Astrocyte of the spinal cord (primary cell): ENCODE data around the gene MPHOSPH6.
A peak's percentile ranks its signal among the peaks of the same experiment; 100 is the strongest.
"Not testable (repeated sequence)": the region's sequence is repeated elsewhere in the genome, so short reads cannot be mapped to it uniquely, and the experiment has no call there.

Experiments used
- DNase-seq: peaks from one replicate; pipeline ENCODE4 v3.0.0; 2011; ENCODE audit warnings: low read depth, low spot score
- H3K4me3 ChIP-seq: 2 replicates; pipeline ENCODE4 v1.5.1; 2011; ENCODE audit warnings: low read depth, mild to moderate bottlenecking, low read length, moderate library complexity
- in situ Hi-C: cut with HindIII; loops from 2 replicates; pipeline ENCODE4 v1.10.0; 2017; ENCODE audit warnings: low sequenced_read_pairs
- TF ChIP-seq, protein P1 (sequence below): IDR thresholded peaks from 2 replicates; pipeline ENCODE4 v1.5.1; 2012; ENCODE audit warnings: low read depth, mild to moderate bottlenecking, low read length, inconsistent platforms

MPHOSPH6 gene, protein sequence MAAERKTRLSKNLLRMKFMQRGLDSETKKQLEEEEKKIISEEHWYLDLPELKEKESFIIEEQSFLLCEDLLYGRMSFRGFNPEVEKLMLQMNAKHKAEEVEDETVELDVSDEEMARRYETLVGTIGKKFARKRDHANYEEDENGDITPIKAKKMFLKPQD

DNA sequence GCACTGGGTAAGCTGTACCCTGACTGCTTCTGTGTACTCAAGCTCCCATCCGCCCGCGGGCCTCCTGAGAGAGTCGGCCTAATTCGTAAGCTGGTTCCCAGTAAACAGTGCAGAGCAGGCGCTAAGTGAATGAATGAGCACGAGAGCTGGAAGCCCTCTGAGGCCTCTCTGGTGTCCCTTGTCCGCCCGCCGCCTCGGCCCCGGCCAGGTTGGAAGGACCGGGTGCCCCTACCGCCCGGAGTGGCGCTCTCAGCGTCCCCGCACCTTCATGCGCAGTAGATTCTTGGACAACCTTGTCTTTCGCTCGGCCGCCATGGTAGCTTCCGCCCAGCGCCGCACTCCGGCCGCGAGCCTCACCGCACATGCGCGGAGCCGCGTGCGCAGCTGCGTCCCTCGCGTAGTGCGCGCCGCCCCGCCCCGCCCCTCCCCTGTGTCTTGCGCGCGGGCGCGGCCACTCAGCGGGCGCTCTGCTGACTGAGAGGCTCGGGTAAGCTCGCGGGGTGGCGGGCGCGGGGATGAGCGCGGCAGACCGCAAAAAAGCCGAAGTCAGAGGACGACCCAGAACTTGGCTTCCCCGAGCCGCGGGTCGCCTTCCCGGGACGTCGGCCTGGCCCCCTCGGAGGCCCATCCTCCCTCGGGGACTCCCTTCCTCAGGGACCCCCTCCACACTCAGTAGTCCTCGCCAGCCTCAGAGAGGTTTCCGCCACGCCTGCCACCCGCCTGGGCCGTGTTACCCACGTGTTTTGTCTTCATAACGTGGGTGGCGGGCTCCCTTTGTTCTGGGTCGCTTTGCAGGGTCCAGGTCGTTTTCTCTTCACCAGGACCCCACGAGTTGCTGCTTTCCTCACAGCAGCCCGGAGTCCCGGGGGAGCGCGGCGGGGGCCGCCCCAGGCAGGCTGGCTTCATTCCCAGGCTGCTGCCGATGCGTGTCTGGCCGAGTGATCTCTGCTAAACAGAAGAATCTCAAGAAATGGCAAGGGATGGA lies at the start of gene MPHOSPH6:
TSS of gene MPHOSPH6 (minus strand) at position 364 of the 985 bp plus-strand sequence. CDS start at position 315, 49 bp downstream.
- H3K4me3 ChIP-seq, result peak within 1 kb of the TSS; percentile 73
- TF ChIP-seq, protein P1, sequence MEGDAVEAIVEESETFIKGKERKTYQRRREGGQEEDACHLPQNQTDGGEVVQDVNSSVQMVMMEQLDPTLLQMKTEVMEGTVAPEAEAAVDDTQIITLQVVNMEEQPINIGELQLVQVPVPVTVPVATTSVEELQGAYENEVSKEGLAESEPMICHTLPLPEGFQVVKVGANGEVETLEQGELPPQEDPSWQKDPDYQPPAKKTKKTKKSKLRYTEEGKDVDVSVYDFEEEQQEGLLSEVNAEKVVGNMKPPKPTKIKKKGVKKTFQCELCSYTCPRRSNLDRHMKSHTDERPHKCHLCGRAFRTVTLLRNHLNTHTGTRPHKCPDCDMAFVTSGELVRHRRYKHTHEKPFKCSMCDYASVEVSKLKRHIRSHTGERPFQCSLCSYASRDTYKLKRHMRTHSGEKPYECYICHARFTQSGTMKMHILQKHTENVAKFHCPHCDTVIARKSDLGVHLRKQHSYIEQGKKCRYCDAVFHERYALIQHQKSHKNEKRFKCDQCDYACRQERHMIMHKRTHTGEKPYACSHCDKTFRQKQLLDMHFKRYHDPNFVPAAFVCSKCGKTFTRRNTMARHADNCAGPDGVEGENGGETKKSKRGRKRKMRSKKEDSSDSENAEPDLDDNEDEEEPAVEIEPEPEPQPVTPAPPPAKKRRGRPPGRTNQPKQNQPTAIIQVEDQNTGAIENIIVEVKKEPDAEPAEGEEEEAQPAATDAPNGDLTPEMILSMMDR, result no peak
- peak; percentile 93 for DNase-seq
- in situ Hi-C loops, result no loop called here

DNA sequence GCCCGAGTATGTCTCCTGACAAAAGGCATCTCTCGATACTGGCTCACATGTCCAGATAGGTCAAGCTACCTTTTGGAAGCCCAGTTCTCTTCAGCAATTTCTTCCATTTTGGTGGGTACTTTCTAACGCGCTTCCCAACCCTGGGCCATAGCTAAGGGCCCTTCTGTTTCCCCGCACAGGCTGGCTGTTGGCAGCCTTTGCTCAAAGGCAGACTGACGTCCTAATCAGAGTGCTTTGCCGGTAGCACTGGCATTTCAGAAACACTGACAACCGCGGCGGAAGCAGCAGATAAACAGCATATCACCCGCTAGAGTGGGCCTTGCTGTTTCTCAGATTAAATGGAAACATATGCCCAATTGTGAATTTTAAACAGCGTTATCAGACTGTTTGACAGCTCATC lies 49.3 kb upstream of the MPHOSPH6 start:
- DNase-seq, result no peak
- H3K4me3 ChIP-seq, result no peak overlapping the region
- in situ Hi-C loops, result no loop called here
- TF ChIP-seq, protein P1, result no peak

DNA sequence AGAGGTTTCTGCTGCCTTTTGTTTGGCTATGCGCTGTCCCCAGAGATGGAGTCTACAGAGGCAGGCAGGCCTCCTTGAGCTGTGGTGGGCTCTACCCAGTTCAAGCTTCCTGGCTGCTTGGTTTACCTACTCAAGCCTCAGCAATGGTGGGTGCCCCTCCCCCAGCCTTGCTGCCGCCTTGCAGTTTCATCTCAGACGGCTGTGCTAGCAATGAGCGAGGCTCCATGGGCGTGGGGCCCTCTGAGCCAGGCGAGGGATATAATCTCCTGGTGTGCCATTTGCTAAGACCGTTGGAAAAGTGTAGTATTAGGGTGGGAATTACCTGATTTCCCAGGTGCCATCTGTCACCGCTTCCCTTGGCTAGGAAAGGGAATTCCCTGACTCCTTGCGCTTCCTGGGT lies 39.3 kb upstream of the MPHOSPH6 start:
- H3K4me3 ChIP-seq, DNase-seq, in situ Hi-C loops: not testable (repeated sequence)

DNA sequence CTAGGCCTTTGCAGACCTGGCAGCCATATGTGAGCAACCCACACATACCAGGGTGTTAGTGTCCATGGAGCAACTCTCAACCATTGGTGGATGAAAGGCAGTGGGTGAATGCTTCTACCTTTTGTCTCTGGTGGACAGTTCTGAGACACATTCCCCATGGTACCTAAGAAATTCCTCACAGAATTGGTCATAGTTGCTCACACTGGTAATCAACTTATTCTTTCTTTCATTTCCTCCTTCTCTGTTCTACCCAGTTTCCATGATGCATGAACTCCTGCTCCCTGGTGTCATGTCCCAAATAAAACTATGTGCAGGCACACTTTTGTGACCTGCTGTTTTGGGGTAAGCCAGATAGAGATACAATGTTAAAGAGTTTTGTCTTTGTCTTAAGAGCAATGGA lies 33.2 kb upstream of the MPHOSPH6 start:
- TF ChIP-seq, protein P1, result no peak
- in situ Hi-C loops, result no loop called here
- no peak overlapping the region for H3K4me3 ChIP-seq
- DNase-seq, result no peak

DNA sequence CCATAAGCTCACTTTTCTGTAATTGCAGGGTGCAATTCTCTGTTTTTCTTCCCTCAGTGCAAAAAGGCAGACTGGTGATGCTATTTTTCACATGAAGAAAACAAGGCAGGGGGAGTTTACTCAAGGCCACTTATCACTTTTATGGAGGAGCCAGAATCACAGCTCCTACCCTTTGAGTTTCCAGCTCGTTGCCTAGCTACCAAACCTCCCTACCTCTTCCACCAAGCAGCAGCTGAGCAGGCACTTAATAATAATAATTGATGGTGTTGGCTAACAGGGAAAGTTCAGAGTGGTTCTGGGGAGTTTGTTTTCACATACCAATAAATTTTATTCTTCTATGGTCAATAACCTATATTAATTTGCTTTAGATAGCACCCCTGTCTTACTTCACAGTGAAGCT lies 31.9 kb upstream of the MPHOSPH6 start:
- no peak for DNase-seq
- TF ChIP-seq, protein P1, result no peak
- in situ Hi-C loops, result no loop called here
- no peak overlapping the region for H3K4me3 ChIP-seq

DNA sequence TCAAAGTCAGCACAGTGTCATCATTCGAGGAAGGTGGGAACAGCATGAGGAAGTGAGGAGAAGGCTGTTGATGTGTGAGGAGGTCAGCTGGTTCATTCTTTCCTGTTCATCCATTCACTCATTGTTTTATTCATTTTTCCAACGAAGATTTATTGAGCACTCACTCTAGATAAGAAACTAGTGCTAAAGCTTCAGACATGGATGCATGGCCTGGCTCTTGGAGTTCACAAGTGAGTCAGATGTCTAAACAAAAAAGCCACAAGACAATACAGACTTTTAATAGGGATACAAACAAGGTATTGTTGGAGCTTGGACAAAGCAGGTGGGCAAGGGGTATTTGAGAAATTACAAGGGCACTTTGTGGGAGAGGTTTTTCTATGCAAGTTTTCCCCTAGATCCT lies 31.3 kb upstream of the MPHOSPH6 start:
- no peak overlapping the region for H3K4me3 ChIP-seq
- TF ChIP-seq, protein P1, result no peak
- in situ Hi-C loops, result no loop called here
- DNase-seq, result no peak

DNA sequence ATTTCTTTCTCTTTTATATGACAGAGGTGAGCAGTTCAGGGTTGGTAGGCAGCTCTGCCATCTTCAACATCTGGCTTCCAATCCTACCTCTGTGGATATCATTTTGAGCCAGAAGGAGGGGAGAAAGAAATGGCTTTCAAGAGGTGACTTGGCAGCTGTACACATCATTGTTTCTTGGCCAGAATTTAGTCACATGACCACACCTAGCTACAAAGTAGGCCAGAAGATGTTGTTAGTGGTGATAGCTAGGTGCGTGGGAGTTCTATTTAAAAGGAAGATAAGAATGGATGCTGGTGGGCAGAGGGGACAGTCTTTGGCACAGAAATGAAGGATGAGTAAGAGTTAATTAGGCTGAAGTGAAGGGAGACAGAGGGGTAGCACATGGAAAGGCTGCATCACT lies 29.2 kb upstream of the MPHOSPH6 start:
- no peak for DNase-seq
- TF ChIP-seq, protein P1, result no peak
- in situ Hi-C loops, result no loop called here
- no peak overlapping the region for H3K4me3 ChIP-seq
